OCI-LY7 (cell line): ENCODE data around the gene CNOT6. TPM values are rescaled to one million over a fixed set of nuclear protein-coding genes. Genes with fewer than 3 reads are reported as not detected.

Source experiments
- BruUV-seq: library from RNA; stranded (reverse); fragments of 400-500 nt; replicated peaks from 2 replicates; lab custom pipeline; 2021; lab: Mats Ljungman, UMichigan
- CTCF ChIA-PET: fragments of 300-600 bp; sonication (Branson Sonifier 250); formaldehyde crosslinking; loops from one replicate; lab custom pipeline; 2022; ENCODE audit warnings: antibody characterized with exemption; ENCODE audit not compliant: unreplicated experiment; lab: Charles Lee
- POLR2A ChIA-PET: fragments of 300-600 bp; sonication (Branson Sonifier 250); formaldehyde crosslinking; loops from one replicate; lab custom pipeline; 2022; ENCODE audit warnings: antibody characterized with exemption; lab: Charles Lee
- DNase-seq: peaks from one replicate; pipeline ENCODE4 v3.0.0-alpha.2; 2015; ENCODE audit warnings: low spot score
- H2AFZ ChIP-seq: fragments of 200-600 bp; sonication (generic), shearing (Covaris generic); 2 replicates; pipeline ENCODE4 v1.6.1; 2014; ENCODE audit warnings: mild to moderate bottlenecking, antibody characterized with exemption, low read length, moderate library complexity
- H3K27ac ChIP-seq: fragments of 200-600 bp; sonication (generic); 2 replicates; pipeline ENCODE4 v1.5.1; 2014; ENCODE audit warnings: mixed run types, low read depth, mild to moderate bottlenecking, moderate library complexity, low read length, inconsistent platforms; ENCODE audit not compliant: poor library complexity, severe bottlenecking
- H3K36me3 ChIP-seq: fragments of 200-600 bp; sonication (generic); 2 replicates; pipeline ENCODE4 v1.6.1; 2014; ENCODE audit warnings: mild to moderate bottlenecking, antibody characterized with exemption, low read length, moderate library complexity, mixed read lengths; ENCODE audit not compliant: insufficient read depth
- H3K4me1 ChIP-seq: fragments of 200-600 bp; sonication (generic); 2 replicates; pipeline ENCODE4 v1.5.1; 2014; ENCODE audit warnings: mild to moderate bottlenecking, low read length; ENCODE audit not compliant: insufficient read depth, poor library complexity, severe bottlenecking
- H3K4me2 ChIP-seq: fragments of 200-600 bp; sonication (generic); 2 replicates; pipeline ENCODE4 v1.6.1; 2014; ENCODE audit warnings: mild to moderate bottlenecking, low read length
- H3K4me3 ChIP-seq: fragments of 200-600 bp; sonication (generic); 2 replicates; pipeline ENCODE4 v1.5.1; 2014; ENCODE audit warnings: mild to moderate bottlenecking, low read depth, low read length; ENCODE audit not compliant: poor library complexity, severe bottlenecking
- H3K79me2 ChIP-seq: fragments of 200-600 bp; sonication (generic); 2 replicates; pipeline ENCODE4 v1.6.1; 2016; ENCODE audit warnings: low read depth, mild to moderate bottlenecking, low read length, moderate library complexity, mixed read lengths; ENCODE audit not compliant: insufficient read depth
- H3K9me2 ChIP-seq: fragments of 200-600 bp; sonication (generic); 2 replicates; pipeline ENCODE4 v1.6.1; 2016; ENCODE audit warnings: mild to moderate bottlenecking, low read length, mixed read lengths; ENCODE audit not compliant: insufficient read depth
- H3K9me3 ChIP-seq: fragments of 200-600 bp; sonication (generic); 2 replicates; pipeline ENCODE4 v1.6.1; 2014; ENCODE audit warnings: mild to moderate bottlenecking, mixed run types, low read length, mixed read lengths
- H4K20me1 ChIP-seq: fragments of 200-600 bp; sonication (generic); 2 replicates; pipeline ENCODE4 v1.6.1; 2014; ENCODE audit warnings: mild to moderate bottlenecking, antibody characterized with exemption, low read length, moderate library complexity, mixed read lengths; ENCODE audit not compliant: insufficient read depth
- CTCF ChIP-seq: fragments of 200-600 bp; sonication (generic); conservative IDR thresholded peaks from 2 replicates; pipeline ENCODE4 v1.5.1; 2014; ENCODE audit warnings: mild to moderate bottlenecking, antibody characterized with exemption, low read length, moderate library complexity, mixed read lengths
- EZH2phosphoT487 ChIP-seq: fragments of 200-600 bp; sonication (generic); IDR thresholded peaks from 2 replicates; pipeline ENCODE4 v1.6.1; 2018; ENCODE audit warnings: low read depth, borderline replicate concordance, mild to moderate bottlenecking, mixed run types, antibody characterized with exemption, low read length, moderate library complexity, mixed read lengths
- intact Hi-C: fragments of 100-400 bp; cut with micrococcal nuclease; formaldehyde crosslinking; loops from one replicate; pipeline ENCODE4 v1.10.0; 2022; ENCODE audit not compliant: unreplicated experiment
- total RNA-seq, 2 experiments: library from RNA; depleted of rRNA in 1 of 2; stranded (reverse); fragments of >200 nt in 1 of 2; shearing (Covaris generic) in 1 of 2; gene quantifications; 2 replicates each; pipeline ENCODE4 v1.2.3, GENCODE V29; 2014 to 2022

CNOT6 gene
- total RNA-seq, 2 experiments from 2014 or later: 9.4 to 30.1 TPM

DNA sequence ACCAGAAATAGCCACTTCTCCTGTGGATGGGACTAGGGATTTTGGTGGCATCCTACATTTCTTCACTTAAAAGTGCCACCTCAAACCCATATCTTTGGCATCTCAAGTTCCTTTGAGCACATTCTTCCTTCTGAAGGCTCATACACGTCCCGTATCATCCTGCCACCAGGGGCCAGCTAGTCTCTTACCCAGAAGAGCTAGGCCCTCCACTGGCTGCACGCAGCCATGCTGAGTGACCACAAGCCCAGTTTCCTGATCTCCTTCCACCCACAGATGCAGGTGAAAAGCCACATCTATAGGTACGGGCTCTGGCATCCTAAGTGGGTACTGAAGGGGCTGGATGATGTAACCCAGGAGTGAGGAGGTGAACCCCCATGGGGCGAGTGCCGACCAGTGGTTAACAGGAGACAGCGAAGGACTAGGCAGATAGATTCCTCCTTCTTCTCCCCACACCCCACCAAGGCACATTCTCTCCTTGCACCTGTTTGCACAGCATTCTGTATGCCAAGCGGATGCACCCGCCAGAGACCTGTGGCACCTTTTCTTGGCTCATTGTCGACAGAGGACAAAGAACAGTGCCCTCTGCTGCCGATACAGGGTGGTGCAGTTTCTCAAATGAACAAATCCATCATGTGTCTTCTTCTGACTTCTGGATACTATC is 111.5 kb downstream of the CNOT6 start:
- no peaks in the 10 kb centered on the region for H3K36me3 ChIP-seq
- H3K79me2 ChIP-seq: no peaks in the 10 kb centered on the region
- no peaks in the 10 kb centered on the region for H3K9me2 ChIP-seq
- H3K4me2 ChIP-seq: no peak overlapping the region
- H3K4me3 ChIP-seq: no peak overlapping the region
- H3K4me1 ChIP-seq: no peaks in the 10 kb centered on the region
- peak; percentile 67 for DNase-seq
- H3K9me3 ChIP-seq: no peaks in the 10 kb centered on the region
- H2AFZ ChIP-seq: no peak overlapping the region
- CTCF ChIA-PET: no interaction called here
- POLR2A ChIA-PET: no interaction called here
- H4K20me1 ChIP-seq: no peaks in the 10 kb centered on the region
- BruUV-seq: no TSS peak
- intact Hi-C loops: loop anchor here (5.0 kb wide), 1 partner anchor 108 kb away; no protein-coding TSS in a partner anchor
- no peak overlapping the region for H3K27ac ChIP-seq
- no peak for TF ChIP-seq EZH2phosphoT487
- peak; percentile 90 for TF ChIP-seq CTCF

- DNase-seq: no peak
- no peaks in the 10 kb centered on the region for H3K4me1 ChIP-seq
- H3K9me3 ChIP-seq: no peaks in the 10 kb centered on the region
- BruUV-seq: no TSS peak
- no peak overlapping the region for H3K4me2 ChIP-seq
- POLR2A ChIA-PET: no interaction called here
- TF ChIP-seq EZH2phosphoT487: no peak
- peak; percentile 28; the same call in 1 of the 2 replicates for TF ChIP-seq CTCF
- no peaks in the 10 kb centered on the region for H3K9me2 ChIP-seq
- H3K4me3 ChIP-seq: no peak overlapping the region
- H3K79me2 ChIP-seq: no peaks in the 10 kb centered on the region
- no peak overlapping the region for H3K27ac ChIP-seq
- CTCF ChIA-PET: no interaction called here
- no peak overlapping the region for H2AFZ ChIP-seq
- intact Hi-C loops: loop anchor here (5.0 kb wide), 1 partner anchor 109 kb away; no protein-coding TSS in a partner anchor
- no peaks in the 10 kb centered on the region for H3K36me3 ChIP-seq
- H4K20me1 ChIP-seq: no peaks in the 10 kb centered on the region
Observed at GRCh38 chr5:180606215-180606785, 112.1 kb downstream of the CNOT6 start.
